ENCODE data around the gene MORC4. TPM values are rescaled to one million over a fixed set of nuclear protein-coding genes. Genes with fewer than 3 reads are reported as not detected.

Gene MORC4
- polyA plus RNA-seq, 1 donor from 2014 or later = 7.5 TPM

DNA sequence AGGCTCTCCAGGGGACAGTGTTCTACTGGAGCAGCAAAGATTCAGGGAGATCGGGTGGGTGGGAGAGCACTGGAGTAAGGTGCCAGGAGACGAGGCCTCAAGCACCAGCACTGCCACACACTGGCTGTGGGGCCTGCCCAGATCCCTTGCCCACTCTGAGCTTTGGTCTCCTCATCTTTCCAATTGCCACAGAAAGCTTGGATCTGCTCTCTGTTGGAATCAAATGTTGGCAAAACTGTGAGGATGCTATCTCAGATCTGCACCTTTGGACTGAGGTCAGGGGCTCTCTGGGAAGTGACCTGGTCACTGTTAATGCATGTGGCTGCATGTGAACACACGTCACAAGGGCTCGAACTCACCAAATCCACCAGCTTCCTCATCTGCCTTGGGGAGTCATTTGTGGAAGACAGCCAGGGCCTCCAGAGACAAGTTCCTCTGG lies 98.2 kb downstream of the MORC4 start:
- no peak overlapping the region for H3K4me3 ChIP-seq (ENCODE audit: low read length)
- no peaks in the 10 kb centered on the region for H4K20me1 ChIP-seq (ENCODE audit: insufficient read depth)
- no peak overlapping the region for H3K27ac ChIP-seq (ENCODE audit: low read length)
- no peak overlapping the region for H2AFZ ChIP-seq (ENCODE audit: low read depth, low read length)
- no peak overlapping the region for H3K9ac ChIP-seq (ENCODE audit: low read length)
- H3K4me2 ChIP-seq (ENCODE audit: low read length) = no peak overlapping the region
- no peaks in the 10 kb centered on the region for H3K27me3 ChIP-seq (ENCODE audit: insufficient read depth, low read depth, low read length)
- H3F3A ChIP-seq (ENCODE audit: insufficient read depth, low read length, poor library complexity, severe bottlenecking) = no peaks in the 10 kb centered on the region
- no peaks in the 10 kb centered on the region for H3K9me2 ChIP-seq (ENCODE audit: insufficient read depth, low read length)
- H3K9me3 ChIP-seq (ENCODE audit: low read length) = no peaks in the 10 kb centered on the region
- TF ChIP-seq MXI1 (conservative IDR thresholded peaks at IDR 0.05; ENCODE audit: poor library complexity, severe bottlenecking) = no peak
- TF ChIP-seq EZH2 (IDR thresholded peaks at IDR 0.05; ENCODE audit: borderline replicate concordance, insufficient read depth, low read length, poor library complexity, severe bottlenecking) = no peak
- TF ChIP-seq SMC3 (conservative IDR thresholded peaks at IDR 0.05; ENCODE audit: poor library complexity) = no peak
- no peaks in the 10 kb centered on the region for H3K36me3 ChIP-seq (ENCODE audit: insufficient read depth, low read length)
- no peaks in the 10 kb centered on the region for H3K79me2 ChIP-seq (replicated peaks; ENCODE audit: insufficient read depth, low read length)

DNA sequence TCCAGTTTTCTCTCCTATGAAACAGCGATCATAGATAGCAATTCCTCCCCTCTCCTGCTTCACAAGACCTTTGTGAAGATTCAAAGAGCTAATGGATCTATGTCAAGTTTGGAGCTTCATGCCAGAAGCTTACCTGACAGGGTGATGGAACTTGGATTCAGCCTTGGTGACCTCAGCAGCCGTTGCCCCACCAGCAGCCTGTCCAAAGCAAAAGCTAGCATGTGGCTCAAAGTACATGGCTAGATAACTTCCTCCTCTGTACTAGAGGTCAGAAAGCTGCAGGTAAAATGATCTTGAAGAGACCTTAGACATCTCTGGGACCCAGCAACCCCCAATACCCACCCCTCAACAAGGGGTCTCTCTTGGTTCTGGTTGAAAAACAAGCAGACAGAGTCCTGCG lies 98.7 kb downstream of the MORC4 start:
- Histone ChIP-seq H3K36me3 (ENCODE audit: insufficient read depth, low read length) (no peaks in the 10 kb centered on the region), H3F3A (ENCODE audit: insufficient read depth, low read length, poor library complexity, severe bottlenecking) (no peaks in the 10 kb centered on the region), H3K9me2 (ENCODE audit: insufficient read depth, low read length) (no peaks in the 10 kb centered on the region), H3K27me3 (ENCODE audit: insufficient read depth, low read depth, low read length) (no peaks in the 10 kb centered on the region), H3K79me2 (replicated peaks; ENCODE audit: insufficient read depth, low read length) (no peaks in the 10 kb centered on the region), H3K4me3 (ENCODE audit: low read length) (no peak overlapping the region), H3K4me2 (ENCODE audit: low read length) (no peak overlapping the region), H4K20me1 (ENCODE audit: insufficient read depth) (no peaks in the 10 kb centered on the region), H3K9me3 (ENCODE audit: low read length) (no peaks in the 10 kb centered on the region), H3K27ac (ENCODE audit: low read length) (no peak overlapping the region), H3K9ac (ENCODE audit: low read length) (no peak overlapping the region), H2AFZ (ENCODE audit: low read depth, low read length) (no peak overlapping the region)
- TF ChIP-seq MXI1 (conservative IDR thresholded peaks at IDR 0.05; ENCODE audit: poor library complexity, severe bottlenecking) = no peak

DNA sequence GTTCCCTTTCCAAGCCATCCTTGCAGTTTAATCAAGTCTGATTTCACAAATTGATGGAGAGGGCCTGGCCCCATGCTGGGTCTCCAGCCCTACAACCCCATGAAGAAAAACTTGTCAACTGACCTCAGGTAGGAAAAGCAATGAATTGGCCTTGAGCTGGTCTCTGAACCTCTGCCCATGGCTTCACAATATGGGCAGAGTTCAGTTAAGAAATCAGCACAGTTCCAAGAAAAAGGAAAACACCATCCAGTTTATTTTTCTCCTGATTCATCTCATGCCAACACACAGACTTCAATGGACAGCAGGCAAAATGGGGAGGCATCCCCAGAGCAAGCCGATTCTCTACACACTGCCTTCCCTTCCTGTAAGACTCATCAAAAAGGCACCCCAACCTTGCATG lies 100.2 kb downstream of the MORC4 start:
- H3K9me2 ChIP-seq (ENCODE audit: insufficient read depth, low read length) = no peaks in the 10 kb centered on the region
- no peaks in the 10 kb centered on the region for H4K20me1 ChIP-seq (ENCODE audit: insufficient read depth)
- H3K79me2 ChIP-seq (replicated peaks; ENCODE audit: insufficient read depth, low read length) = no peaks in the 10 kb centered on the region
- H3F3A ChIP-seq (ENCODE audit: insufficient read depth, low read length, poor library complexity, severe bottlenecking) = no peaks in the 10 kb centered on the region
- no peaks in the 10 kb centered on the region for H3K36me3 ChIP-seq (ENCODE audit: insufficient read depth, low read length)
- H3K27ac ChIP-seq (ENCODE audit: low read length) = no peak overlapping the region
- H3K4me2 ChIP-seq (ENCODE audit: low read length) = no peak overlapping the region
- H3K4me3 ChIP-seq (ENCODE audit: low read length) = no peak overlapping the region
- no peak for TF ChIP-seq EZH2 (IDR thresholded peaks at IDR 0.05; ENCODE audit: borderline replicate concordance, insufficient read depth, low read length, poor library complexity, severe bottlenecking)
- TF ChIP-seq, protein P1, sequence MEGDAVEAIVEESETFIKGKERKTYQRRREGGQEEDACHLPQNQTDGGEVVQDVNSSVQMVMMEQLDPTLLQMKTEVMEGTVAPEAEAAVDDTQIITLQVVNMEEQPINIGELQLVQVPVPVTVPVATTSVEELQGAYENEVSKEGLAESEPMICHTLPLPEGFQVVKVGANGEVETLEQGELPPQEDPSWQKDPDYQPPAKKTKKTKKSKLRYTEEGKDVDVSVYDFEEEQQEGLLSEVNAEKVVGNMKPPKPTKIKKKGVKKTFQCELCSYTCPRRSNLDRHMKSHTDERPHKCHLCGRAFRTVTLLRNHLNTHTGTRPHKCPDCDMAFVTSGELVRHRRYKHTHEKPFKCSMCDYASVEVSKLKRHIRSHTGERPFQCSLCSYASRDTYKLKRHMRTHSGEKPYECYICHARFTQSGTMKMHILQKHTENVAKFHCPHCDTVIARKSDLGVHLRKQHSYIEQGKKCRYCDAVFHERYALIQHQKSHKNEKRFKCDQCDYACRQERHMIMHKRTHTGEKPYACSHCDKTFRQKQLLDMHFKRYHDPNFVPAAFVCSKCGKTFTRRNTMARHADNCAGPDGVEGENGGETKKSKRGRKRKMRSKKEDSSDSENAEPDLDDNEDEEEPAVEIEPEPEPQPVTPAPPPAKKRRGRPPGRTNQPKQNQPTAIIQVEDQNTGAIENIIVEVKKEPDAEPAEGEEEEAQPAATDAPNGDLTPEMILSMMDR (IDR thresholded peaks at IDR 0.05; ENCODE audit: poor library complexity, severe bottlenecking) = no peak
- no peak for TF ChIP-seq EP300 (conservative IDR thresholded peaks at IDR 0.05; ENCODE audit: poor library complexity, severe bottlenecking)
- TF ChIP-seq POLR2AphosphoS5 (IDR thresholded peaks at IDR 0.05) = no peak
- TF ChIP-seq TAF1 (IDR thresholded peaks at IDR 0.05; ENCODE audit: low read depth) = no peak
- TF ChIP-seq, protein P2, sequence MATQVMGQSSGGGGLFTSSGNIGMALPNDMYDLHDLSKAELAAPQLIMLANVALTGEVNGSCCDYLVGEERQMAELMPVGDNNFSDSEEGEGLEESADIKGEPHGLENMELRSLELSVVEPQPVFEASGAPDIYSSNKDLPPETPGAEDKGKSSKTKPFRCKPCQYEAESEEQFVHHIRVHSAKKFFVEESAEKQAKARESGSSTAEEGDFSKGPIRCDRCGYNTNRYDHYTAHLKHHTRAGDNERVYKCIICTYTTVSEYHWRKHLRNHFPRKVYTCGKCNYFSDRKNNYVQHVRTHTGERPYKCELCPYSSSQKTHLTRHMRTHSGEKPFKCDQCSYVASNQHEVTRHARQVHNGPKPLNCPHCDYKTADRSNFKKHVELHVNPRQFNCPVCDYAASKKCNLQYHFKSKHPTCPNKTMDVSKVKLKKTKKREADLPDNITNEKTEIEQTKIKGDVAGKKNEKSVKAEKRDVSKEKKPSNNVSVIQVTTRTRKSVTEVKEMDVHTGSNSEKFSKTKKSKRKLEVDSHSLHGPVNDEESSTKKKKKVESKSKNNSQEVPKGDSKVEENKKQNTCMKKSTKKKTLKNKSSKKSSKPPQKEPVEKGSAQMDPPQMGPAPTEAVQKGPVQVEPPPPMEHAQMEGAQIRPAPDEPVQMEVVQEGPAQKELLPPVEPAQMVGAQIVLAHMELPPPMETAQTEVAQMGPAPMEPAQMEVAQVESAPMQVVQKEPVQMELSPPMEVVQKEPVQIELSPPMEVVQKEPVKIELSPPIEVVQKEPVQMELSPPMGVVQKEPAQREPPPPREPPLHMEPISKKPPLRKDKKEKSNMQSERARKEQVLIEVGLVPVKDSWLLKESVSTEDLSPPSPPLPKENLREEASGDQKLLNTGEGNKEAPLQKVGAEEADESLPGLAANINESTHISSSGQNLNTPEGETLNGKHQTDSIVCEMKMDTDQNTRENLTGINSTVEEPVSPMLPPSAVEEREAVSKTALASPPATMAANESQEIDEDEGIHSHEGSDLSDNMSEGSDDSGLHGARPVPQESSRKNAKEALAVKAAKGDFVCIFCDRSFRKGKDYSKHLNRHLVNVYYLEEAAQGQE (IDR thresholded peaks at IDR 0.05; ENCODE audit: borderline replicate concordance) = no peak
- TF ChIP-seq RAD21 (conservative IDR thresholded peaks at IDR 0.05) = no peak
- TF ChIP-seq SMC3 (conservative IDR thresholded peaks at IDR 0.05; ENCODE audit: poor library complexity) = no peak
- no peak for TF ChIP-seq MXI1 (conservative IDR thresholded peaks at IDR 0.05; ENCODE audit: poor library complexity, severe bottlenecking)
- no peaks in the 10 kb centered on the region for H3K27me3 ChIP-seq (ENCODE audit: insufficient read depth, low read depth, low read length)
- no peak overlapping the region for H3K9ac ChIP-seq (ENCODE audit: low read length)
- H3K9me3 ChIP-seq (ENCODE audit: low read length) = no peaks in the 10 kb centered on the region
- H2AFZ ChIP-seq (ENCODE audit: low read depth, low read length) = no peak overlapping the region

Measured in neural cell (in vitro differentiated cells).